Activated B cell treated with CpG ODN at 0.5 μM for 24 hours (primary cell): ENCODE measurements around the gene HSD3B7. TPM values are rescaled to one million over a fixed set of nuclear protein-coding genes. Genes with fewer than 3 reads are reported as not detected.
A peak's percentile ranks its signal among the peaks of the same experiment; 100 is the strongest.
"Not testable (repeated sequence)": the region's sequence is repeated elsewhere in the genome, so short reads cannot be mapped to it uniquely, and the experiment has no call there.

Experiments used
- ATAC-seq: fragments of 200-7000 bp; cut with Tn5 transposase; one replicate; pipeline ENCODE4 v1.10.0; 2021; ENCODE audit warnings: low read depth, mild to moderate bottlenecking, moderate library complexity
- CTCF ChIA-PET: fragments of 350-600 bp; sonication (Branson Sonifier 250); formaldehyde crosslinking; loops from one replicate; lab custom pipeline; 2021; ENCODE audit warnings: antibody characterized with exemption; lab: Charles Lee
- POLR2A ChIA-PET: fragments of 350-600 bp; sonication (Branson Sonifier 250); formaldehyde crosslinking; loops from one replicate; lab custom pipeline; 2021; ENCODE audit warnings: antibody characterized with exemption; lab: Charles Lee
- DNase-seq: peaks from one replicate; pipeline ENCODE4 v3.0.0; 2022
- H3K27ac Mint-ChIP-seq: one replicate; pipeline ENCODE4 v1.8.0; 2020; ENCODE audit warnings: mixed read lengths
- H3K27me3 Mint-ChIP-seq: one replicate; pipeline ENCODE4 v1.8.0; 2021; ENCODE audit warnings: mixed read lengths
- H3K36me3 Mint-ChIP-seq: one replicate; pipeline ENCODE4 v1.8.0; 2021; ENCODE audit warnings: low read depth, mixed read lengths
- H3K4me1 Mint-ChIP-seq: one replicate; pipeline ENCODE4 v1.8.0; 2021; ENCODE audit warnings: mixed read lengths
- H3K4me3 Mint-ChIP-seq: one replicate; pipeline ENCODE4 v1.8.0; 2020; ENCODE audit warnings: mild to moderate bottlenecking, mixed read lengths
- H3K9me3 Mint-ChIP-seq: one replicate; pipeline ENCODE4 v1.8.0; 2020; ENCODE audit warnings: mixed read lengths
- intact Hi-C: fragments of 100-400 bp; cut with micrococcal nuclease; formaldehyde crosslinking; loops from one replicate; pipeline ENCODE4 v1.15.1; 2024
- total RNA-seq: library from RNA; stranded (reverse); gene quantifications from 2 replicates; pipeline ENCODE4 v1.2.3, GENCODE V29; 2022
- TF ChIP-seq, protein P1 (sequence below): fragments of 200-600 bp; IDR thresholded peaks from one replicate; pipeline ENCODE4 v1.8.0; 2022; ENCODE audit warnings: antibody characterized with exemption, mild to moderate bottlenecking

Gene HSD3B7
- total RNA-seq, 1 donor from 2014 or later = 1.3 TPM

DNA sequence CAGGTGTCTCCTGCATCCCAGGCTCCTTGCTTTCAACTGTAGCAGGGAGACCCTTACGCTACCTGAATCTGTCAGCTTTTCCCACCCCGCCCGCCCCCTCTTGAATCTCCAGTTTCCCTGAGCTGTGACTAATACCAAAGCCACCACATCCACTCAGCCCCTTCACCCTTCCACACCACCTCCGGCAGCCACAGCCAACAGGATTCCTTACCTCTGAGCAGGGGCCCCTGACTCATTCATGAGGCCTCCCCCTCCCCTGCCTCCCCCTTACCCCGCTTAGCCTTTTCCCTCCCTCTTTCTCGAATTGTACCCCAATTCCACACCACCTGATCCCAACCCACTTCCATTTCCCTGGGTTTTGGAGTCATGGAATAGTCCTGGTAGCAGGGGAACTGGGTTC is 23.1 kb downstream of the HSD3B7 start:
- DNase-seq (no peak), ATAC-seq (no peak)
- Mint-ChIP-seq H3K36me3 (no peaks in the 10 kb centered on the region), H3K9me3 (no peaks in the 10 kb centered on the region), H3K4me1 (peaks cover 13% of the 10 kb centered on the region), H3K27ac (no peak overlapping the region), H3K4me3 (no peak overlapping the region), H3K27me3 (peaks cover 35% of the 10 kb centered on the region)
- TF ChIP-seq, protein P1, sequence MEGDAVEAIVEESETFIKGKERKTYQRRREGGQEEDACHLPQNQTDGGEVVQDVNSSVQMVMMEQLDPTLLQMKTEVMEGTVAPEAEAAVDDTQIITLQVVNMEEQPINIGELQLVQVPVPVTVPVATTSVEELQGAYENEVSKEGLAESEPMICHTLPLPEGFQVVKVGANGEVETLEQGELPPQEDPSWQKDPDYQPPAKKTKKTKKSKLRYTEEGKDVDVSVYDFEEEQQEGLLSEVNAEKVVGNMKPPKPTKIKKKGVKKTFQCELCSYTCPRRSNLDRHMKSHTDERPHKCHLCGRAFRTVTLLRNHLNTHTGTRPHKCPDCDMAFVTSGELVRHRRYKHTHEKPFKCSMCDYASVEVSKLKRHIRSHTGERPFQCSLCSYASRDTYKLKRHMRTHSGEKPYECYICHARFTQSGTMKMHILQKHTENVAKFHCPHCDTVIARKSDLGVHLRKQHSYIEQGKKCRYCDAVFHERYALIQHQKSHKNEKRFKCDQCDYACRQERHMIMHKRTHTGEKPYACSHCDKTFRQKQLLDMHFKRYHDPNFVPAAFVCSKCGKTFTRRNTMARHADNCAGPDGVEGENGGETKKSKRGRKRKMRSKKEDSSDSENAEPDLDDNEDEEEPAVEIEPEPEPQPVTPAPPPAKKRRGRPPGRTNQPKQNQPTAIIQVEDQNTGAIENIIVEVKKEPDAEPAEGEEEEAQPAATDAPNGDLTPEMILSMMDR = no peak
- intact Hi-C loops = no loop called here
- CTCF ChIA-PET = no interaction called here
- POLR2A ChIA-PET = no interaction called here

DNA sequence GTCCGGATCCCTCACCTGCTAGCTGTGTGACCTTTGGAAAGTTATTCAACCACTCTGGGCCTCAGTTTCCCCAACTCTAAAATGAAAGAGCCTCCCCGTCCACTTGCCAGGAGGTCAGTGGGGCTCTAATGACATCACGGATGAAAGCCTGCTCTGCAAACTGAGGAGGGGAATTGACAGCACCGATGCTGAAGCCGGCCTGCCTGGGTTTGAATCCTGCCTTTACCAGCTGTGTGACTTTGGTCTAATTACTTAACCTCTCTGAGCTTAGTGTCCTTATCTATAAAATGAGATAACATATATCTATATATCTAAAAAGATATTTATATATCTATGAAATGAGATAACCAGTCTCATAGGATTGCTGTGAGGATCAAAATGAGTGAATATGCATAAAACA is 23.5 kb downstream of the HSD3B7 start:
- peaks cover 35% of the 10 kb centered on the region for H3K27me3 Mint-ChIP-seq
- no peaks in the 10 kb centered on the region for H3K36me3 Mint-ChIP-seq
- no peaks in the 10 kb centered on the region for H3K9me3 Mint-ChIP-seq
- no peak for DNase-seq
- H3K27ac Mint-ChIP-seq = no peak overlapping the region
- CTCF ChIA-PET = no interaction called here
- H3K4me3 Mint-ChIP-seq = no peak overlapping the region
- TF ChIP-seq, protein P1 = no peak
- ATAC-seq = no peak
- intact Hi-C loops = no loop called here
- POLR2A ChIA-PET = no interaction called here
- H3K4me1 Mint-ChIP-seq = peaks cover 15% of the 10 kb centered on the region

DNA sequence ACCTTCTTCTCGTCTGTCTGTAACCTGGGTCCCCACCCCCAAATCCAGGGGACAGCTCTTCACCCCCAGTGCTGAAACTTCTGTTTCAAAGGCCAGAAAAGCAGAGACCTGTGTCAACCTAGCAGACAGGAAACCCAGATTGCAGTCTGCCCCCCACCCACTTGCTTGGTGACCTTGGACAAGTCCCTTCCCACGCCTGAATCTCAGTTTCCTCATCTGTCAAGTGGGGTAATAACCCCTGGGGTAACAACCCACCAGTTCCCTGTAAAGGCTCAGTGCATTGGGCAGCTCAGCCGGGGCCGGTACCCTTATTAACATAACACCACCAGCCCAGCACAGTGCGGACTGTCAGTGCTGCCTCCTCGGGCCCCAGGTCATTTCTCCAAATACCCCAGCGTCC is 24.1 kb downstream of the HSD3B7 start:
- no peaks in the 10 kb centered on the region for H3K36me3 Mint-ChIP-seq
- peaks cover 35% of the 10 kb centered on the region for H3K27me3 Mint-ChIP-seq
- no peak for ATAC-seq
- CTCF ChIA-PET = no interaction called here
- TF ChIP-seq, protein P1 = no peak
- H3K4me1 Mint-ChIP-seq = peaks cover 18% of the 10 kb centered on the region
- no peak overlapping the region for H3K27ac Mint-ChIP-seq
- no peaks in the 10 kb centered on the region for H3K9me3 Mint-ChIP-seq
- intact Hi-C loops = no loop called here
- no peak for DNase-seq
- H3K4me3 Mint-ChIP-seq = no peak overlapping the region
- POLR2A ChIA-PET = no interaction called here

DNA sequence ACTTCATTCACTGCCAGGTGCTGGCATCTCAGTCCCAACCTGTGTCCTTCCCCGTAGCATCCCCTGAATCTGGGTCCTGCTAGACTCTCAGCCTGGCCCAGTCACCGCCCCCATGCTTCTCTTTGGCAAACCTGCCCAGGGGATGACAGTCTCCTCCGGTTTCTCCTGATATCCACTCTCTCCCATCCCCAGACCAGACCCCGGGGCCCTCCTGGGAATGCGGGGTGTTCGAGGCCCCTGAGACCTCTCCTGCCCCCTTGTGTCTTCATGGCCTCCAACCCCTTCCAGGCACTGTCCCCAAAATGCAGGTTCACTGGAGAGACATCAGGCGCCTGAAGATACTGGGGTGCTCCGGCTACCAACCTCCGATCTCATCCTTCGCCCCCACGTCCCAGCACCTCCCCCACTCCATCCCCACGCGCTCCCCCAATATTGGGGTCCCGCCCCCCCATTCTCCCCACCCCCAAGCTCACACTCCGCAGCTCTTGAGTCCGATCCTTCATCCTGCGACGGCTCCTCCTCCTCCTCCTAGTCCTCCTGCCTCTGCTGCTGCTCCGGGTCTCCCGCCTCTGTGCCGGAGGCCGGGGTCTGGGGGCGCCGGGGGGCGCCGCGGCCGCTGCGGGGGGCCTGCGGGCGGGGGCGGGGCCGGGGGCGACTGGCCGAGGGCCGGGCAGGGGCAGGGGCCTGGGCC is 25.0 kb downstream of the HSD3B7 start:
- H3K27me3 Mint-ChIP-seq = peaks cover 37% of the 10 kb centered on the region
- no peaks in the 10 kb centered on the region for H3K9me3 Mint-ChIP-seq
- ATAC-seq = no peak
- no peaks in the 10 kb centered on the region for H3K36me3 Mint-ChIP-seq
- intact Hi-C loops = no loop called here
- ChIA-PET POLR2A (interaction anchor here (0.6 kb wide), 1 partner anchor 53 kb away, joined by 3 read pairs; the partner anchor contains the start of gene SETD1A), CTCF (no interaction called here)
- H3K4me1 Mint-ChIP-seq = peaks cover 18% of the 10 kb centered on the region
- no peak overlapping the region for H3K27ac Mint-ChIP-seq
- no peak for DNase-seq
- peak overlapping the region; percentile 38 for H3K4me3 Mint-ChIP-seq
- TF ChIP-seq, protein P1 = no peak

DNA sequence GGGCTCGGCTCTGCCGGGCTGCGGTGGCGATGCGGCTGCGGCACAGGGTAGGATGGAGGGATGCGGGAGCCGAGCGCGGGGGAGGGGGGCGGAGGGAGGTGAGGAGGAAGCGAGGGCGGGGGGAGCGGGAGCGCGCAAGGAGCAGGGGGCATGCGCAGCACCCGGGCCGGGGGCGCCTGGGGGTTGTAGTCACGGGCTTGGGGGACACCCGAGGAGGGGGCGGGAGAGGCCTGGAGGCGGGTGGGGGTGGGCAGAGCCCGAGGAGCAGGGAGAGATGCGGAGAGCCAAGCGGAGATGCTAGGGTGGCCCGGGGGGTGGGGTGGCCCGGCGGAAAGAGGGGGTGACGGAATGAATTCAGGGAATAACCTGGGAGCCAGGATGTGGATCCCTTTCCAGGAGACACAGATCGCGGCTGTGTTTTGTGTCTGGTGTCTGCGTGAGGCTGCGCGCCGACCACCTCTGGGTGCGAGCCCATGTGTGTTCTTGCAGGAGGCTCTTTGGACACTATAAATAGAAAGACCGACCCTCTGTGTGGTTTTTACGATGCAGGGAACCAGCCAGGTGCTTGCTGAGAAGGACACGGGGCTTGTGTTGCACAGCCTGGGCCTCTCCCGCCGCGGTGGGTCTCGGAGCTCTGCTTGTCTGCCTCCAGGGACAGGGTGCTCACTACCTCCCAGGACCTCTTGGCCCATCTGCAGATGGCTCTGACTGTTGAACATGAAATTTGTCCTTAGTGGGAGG is 25.7 kb downstream of the HSD3B7 start, which contains the start of gene STX1B:
Gene STX1B (minus strand): TSS at position 54 of the 741 bp plus-strand sequence. CDS start 242 bp downstream, outside the sequence.
- peaks cover 18% of the 10 kb centered on the region for H3K4me1 Mint-ChIP-seq
- no peaks in the 10 kb centered on the region for H3K9me3 Mint-ChIP-seq
- POLR2A ChIA-PET = interaction anchor here (0.6 kb wide), 1 partner anchor 53 kb away, joined by 3 read pairs; the partner anchor contains the start of gene SETD1A
- H3K36me3 Mint-ChIP-seq = no peaks in the 10 kb centered on the region
- peak within 1 kb of the TSS; percentile 38 for H3K4me3 Mint-ChIP-seq
- ATAC-seq = peak; percentile 37
- TF ChIP-seq, protein P1 = no peak
- peaks cover 40% of the 10 kb centered on the region for H3K27me3 Mint-ChIP-seq
- CTCF ChIA-PET = no interaction called here
- intact Hi-C loops = no loop called here
- no peak within 1 kb of the TSS for H3K27ac Mint-ChIP-seq
- DNase-seq = no peak

DNA sequence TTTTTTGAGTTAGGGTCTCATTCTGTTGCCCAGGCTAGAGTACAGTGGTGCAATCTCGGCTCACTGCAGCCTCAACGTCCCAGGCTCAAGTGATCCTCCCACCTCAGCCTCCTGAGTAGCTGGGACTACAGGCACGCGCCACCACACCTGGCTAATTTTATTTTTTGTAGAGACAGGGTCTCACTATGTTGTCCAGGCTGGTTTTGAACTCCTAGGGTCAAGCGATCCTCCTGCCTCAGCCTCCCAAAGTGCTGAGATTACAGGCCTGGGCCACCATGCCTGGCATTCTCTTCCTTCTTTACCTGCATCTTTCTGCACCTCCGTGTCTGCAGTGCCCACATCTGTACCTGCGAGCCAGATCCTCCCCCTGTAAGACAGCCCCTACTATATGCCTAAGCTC is 26.8 kb downstream of the HSD3B7 start:
- H3K36me3 Mint-ChIP-seq, H3K9me3 Mint-ChIP-seq, POLR2A ChIA-PET, H3K4me3 Mint-ChIP-seq, CTCF ChIA-PET, intact Hi-C loops, H3K27ac Mint-ChIP-seq, DNase-seq, ATAC-seq: not testable (repeated sequence)
- peaks cover 40% of the 10 kb centered on the region for H3K27me3 Mint-ChIP-seq
- peaks cover 18% of the 10 kb centered on the region for H3K4me1 Mint-ChIP-seq

DNA sequence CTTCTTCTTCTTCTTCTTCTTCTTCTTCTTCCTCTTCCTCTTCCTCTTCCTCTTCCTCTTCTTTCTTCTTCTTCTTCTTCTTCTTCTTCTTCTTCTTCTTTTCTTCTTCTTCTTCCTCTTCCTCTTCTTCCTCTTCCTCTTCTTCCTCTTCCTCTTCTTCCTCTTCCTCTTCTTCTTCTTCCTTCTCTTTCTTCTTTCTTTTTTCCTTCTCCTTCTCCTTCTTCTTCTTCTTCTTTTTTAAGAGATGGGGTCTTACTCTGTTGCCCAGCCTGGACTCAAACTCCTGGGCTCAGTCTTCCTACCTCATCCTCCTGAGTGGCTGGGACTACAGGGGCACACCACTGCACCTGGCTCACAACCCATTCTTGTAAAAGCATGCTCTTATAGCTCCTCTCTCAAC is 28.3 kb downstream of the HSD3B7 start:
- H3K9me3 Mint-ChIP-seq, intact Hi-C loops, DNase-seq, ATAC-seq, H3K36me3 Mint-ChIP-seq, CTCF ChIA-PET, H3K4me3 Mint-ChIP-seq, POLR2A ChIA-PET, H3K27ac Mint-ChIP-seq: not testable (repeated sequence)
- Mint-ChIP-seq H3K4me1 (peaks cover 18% of the 10 kb centered on the region), H3K27me3 (peaks cover 40% of the 10 kb centered on the region)
